Naive B cell (primary cell): ENCODE results near the gene TSPAN3. TPM values are rescaled to one million over a fixed set of nuclear protein-coding genes. Genes with fewer than 3 reads are reported as not detected.

Experiments
- ATAC-seq, 2 donors: fragments of 150-1000 bp; cut with Tn5 transposase; 2 replicates each; pipeline ENCODE4 v1.10.0; 2021; ENCODE audit warnings: low read depth in 2 of 2, mild to moderate bottlenecking in 2 of 2, moderate library complexity in 2 of 2
- DNase-seq: peaks from one replicate; pipeline ENCODE4 v3.0.0; 2022
- H3K27ac Mint-ChIP-seq, 6 donors: one replicate each; pipeline ENCODE4 v1.8.0; 2020 to 2022; ENCODE audit warnings: mild to moderate bottlenecking in 6 of 6, mixed read lengths in 6 of 6, moderate library complexity in 5 of 6, inconsistent platforms in 2 of 6
- H3K27me3 Mint-ChIP-seq, 3 donors: one replicate each; pipeline ENCODE4 v1.8.0; 2021 to 2022; ENCODE audit warnings: mixed read lengths in 3 of 3, mild to moderate bottlenecking in 1 of 3
- H3K36me3 Mint-ChIP-seq, 2 donors: one replicate each; pipeline ENCODE4 v1.8.0; 2020 to 2022; ENCODE audit warnings: mixed read lengths in 2 of 2, inconsistent platforms in 1 of 2, mild to moderate bottlenecking in 1 of 2
- H3K4me1 Mint-ChIP-seq, 3 donors: one replicate each; pipeline ENCODE4 v1.8.0; 2020 to 2022; ENCODE audit warnings: mixed read lengths in 3 of 3, inconsistent platforms in 1 of 3, mild to moderate bottlenecking in 1 of 3, moderate library complexity in 1 of 3
- H3K4me3 Mint-ChIP-seq, 8 donors: one replicate each; pipeline ENCODE4 v1.8.0; 2020 to 2022; ENCODE audit warnings: mild to moderate bottlenecking in 8 of 8, mixed read lengths in 8 of 8, moderate library complexity in 8 of 8, inconsistent platforms in 2 of 8
- H3K9me3 Mint-ChIP-seq, 7 donors: one replicate each; pipeline ENCODE4 v1.8.0; 2020 to 2022; ENCODE audit warnings: mixed read lengths in 7 of 7, mild to moderate bottlenecking in 5 of 7, inconsistent platforms in 2 of 7, moderate library complexity in 1 of 7
- polyA plus RNA-seq, 6 donors: library from polyadenylated mRNA; unstranded; fragments of 300-500 nt; fragmentation: Illumina TruSeq; gene quantifications; one replicate each; pipeline ENCODE4 v1.2.3, GENCODE V29; 2021; ENCODE audit warnings: low read depth in 6 of 6

Gene TSPAN3
- polyA plus RNA-seq, 6 donors from 2014 or later = 418 to 685 (median 569) TPM

DNA sequence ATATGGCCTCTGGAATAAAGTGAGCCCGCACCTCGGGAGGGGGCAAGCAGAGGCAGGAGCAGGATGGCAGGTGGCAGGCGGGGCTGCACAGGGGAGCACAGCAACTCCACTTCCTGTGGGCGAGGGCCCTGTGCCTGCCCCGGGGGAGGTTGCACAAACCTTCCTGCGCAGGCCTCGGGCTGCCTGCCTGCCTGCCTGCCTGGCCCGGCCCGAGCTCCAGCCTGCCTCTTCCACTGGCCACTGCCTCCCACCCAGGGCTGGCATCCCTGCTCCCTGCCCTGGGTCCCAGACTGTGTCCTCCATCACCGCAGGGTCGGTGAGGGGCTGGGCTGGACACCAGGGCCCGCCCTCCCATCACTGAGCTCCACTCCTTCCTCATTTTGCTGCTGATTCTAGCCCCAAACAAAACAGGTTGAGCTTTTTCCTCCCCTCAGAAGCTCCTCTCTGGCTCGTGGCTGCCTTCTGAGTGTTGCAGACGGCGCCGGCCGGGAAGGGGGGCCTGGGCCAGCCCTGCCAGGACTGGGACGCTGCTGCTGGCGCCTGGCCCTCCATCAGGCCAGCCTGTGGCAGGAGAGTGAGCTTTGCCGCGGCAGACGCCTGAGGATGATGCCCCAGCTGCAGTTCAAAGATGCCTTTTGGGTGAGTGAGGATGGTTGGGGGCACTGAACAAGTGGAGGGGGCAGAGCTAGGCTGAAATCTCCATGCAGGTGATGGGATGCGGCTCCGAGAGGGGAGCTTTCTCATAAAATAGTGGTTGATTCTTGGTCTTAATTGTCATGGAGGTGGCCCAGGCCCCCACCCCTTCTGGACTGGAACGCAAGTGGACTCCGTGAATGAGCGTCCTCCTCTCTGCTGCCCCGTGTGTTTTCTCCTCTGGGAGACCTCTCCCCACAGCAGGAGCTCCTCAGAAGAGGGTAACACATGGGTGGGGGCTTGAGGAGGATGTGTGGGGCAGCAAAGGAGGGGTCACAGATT is 75.7 kb downstream of the TSPAN3 start, which contains the start of gene PSTPIP1:
PSTPIP1 (plus strand) TSS at position 156 of the 975 bp plus-strand sequence; CDS start at position 604, 448 bp downstream.
- peak; percentile 88 to 90 for ATAC-seq
- Mint-ChIP-seq H3K36me3 (no peaks in the 10 kb centered on the region), H3K27me3 (no peaks in the 10 kb centered on the region)

DNA sequence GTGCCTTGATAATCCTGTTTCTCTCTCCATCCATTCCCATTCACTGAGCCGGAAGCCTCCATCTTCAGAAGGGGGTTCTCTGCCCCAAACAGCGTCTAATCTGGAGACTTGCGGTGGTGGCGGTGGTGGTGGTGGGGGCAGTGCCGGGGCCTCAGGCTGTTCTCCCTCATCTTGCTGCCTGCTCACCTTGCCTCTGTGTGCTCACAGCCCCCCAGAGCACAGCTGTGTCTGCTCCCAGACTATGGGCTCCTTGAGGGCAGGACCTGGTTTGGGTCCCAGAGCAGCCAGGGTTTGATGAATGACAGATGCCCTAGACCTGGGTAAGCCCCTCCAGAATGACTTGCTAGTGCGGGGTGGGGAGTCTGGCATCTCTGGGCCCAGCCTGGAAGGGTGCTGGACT is 76.4 kb downstream of the TSPAN3 start:
- H3K9me3 Mint-ChIP-seq = no peaks in the 10 kb centered on the region
- H3K4me1 Mint-ChIP-seq = peaks cover 35 to 57% (median 42%) of the 10 kb centered on the region in 3 donors
- peak overlapping the region; percentile 87 to 98 (median 96) for H3K4me3 Mint-ChIP-seq
- peak overlapping the region in 5 of 6 donors; percentile 84 to 95 (median 95) for H3K27ac Mint-ChIP-seq
- ATAC-seq = no peak
- no peak for DNase-seq
- no peaks in the 10 kb centered on the region for H3K27me3 Mint-ChIP-seq
- no peaks in the 10 kb centered on the region for H3K36me3 Mint-ChIP-seq

More for the DNA sequence above, 75.7 kb downstream of the TSPAN3 start, which contains the start of gene PSTPIP1:
- peak; percentile 64 for DNase-seq
- peaks cover 35 to 57% (median 44%) of the 10 kb centered on the region in 3 donors for H3K4me1 Mint-ChIP-seq
- H3K27ac Mint-ChIP-seq = peak within 1 kb of the TSS; percentile 93 to 98 (median 95)
- H3K4me3 Mint-ChIP-seq = peak within 1 kb of the TSS; percentile 87 to 98 (median 96)
- no peaks in the 10 kb centered on the region for H3K9me3 Mint-ChIP-seq

DNA sequence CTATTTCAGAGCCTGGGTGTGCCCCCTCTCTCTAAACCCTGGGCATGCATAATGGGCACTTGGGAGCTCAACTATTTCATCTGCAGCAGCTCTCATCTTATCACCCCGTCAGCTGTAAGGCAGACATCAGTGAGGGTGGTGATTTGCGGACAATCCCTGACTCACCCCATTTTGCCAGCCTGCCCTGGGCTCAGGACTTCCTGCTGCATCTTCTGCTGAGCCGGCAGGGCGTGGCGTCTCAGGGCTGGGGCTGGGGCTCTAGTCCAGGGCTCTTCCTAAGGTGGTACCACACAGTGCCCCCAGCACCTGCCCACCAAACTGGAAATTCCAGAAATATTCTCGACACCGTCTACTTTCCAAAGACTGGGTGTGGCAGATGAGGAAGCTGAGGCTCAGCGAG is 76.9 kb downstream of the TSPAN3 start:
- Mint-ChIP-seq H3K9me3 (no peaks in the 10 kb centered on the region), H3K4me3 (peak overlapping the region in 7 of 8 donors; percentile 42 to 98 (median 96)), H3K27me3 (no peaks in the 10 kb centered on the region), H3K36me3 (no peaks in the 10 kb centered on the region), H3K27ac (peak overlapping the region in 3 of 6 donors; percentile 59 to 95 (median 95)), H3K4me1 (peaks cover 36 to 59% (median 38%) of the 10 kb centered on the region in 3 donors)
- DNase-seq (no peak), ATAC-seq (no peak)

DNA sequence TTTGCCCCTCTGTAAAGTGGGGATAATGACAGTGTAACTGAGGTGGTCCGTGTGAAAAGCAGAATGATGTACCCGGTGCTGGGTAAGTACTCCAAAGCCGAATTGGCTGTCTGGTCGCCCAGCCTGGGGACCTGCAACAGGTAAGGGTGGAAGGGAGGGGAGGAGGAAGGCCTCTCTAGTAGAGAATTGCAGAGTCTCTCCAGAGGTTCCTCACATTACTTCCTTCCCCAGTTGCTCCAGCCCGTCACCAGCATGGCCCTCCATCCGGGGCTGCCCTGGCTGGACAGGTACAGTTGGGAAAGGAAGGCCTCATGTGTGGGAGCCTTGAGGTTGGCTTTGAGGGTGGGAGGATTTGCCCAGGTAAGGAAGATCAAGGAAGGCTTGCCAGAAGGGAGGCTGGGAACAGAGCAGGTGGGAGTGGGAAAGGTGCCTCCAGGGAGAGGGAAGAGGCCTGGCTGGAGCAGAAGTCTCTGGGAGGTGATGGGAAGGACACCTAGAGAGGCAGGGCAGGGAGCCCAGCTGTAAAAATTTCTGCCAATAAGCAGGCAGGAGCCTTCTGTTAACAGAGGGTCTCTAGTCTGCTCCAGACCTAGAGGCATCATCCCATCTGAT is 77.7 kb downstream of the TSPAN3 start:
- DNase-seq = no peak
- H3K4me3 Mint-ChIP-seq = peak overlapping the region in 7 of 8 donors; percentile 16 to 88 (median 52)
- H3K27me3 Mint-ChIP-seq = no peaks in the 10 kb centered on the region
- H3K4me1 Mint-ChIP-seq = peaks cover 37 to 61% (median 46%) of the 10 kb centered on the region in 3 donors
- no peaks in the 10 kb centered on the region for H3K36me3 Mint-ChIP-seq
- peak overlapping the region in 5 of 6 donors; percentile 46 to 95 (median 65) for H3K27ac Mint-ChIP-seq
- no peak for ATAC-seq
- no peaks in the 10 kb centered on the region for H3K9me3 Mint-ChIP-seq

DNA sequence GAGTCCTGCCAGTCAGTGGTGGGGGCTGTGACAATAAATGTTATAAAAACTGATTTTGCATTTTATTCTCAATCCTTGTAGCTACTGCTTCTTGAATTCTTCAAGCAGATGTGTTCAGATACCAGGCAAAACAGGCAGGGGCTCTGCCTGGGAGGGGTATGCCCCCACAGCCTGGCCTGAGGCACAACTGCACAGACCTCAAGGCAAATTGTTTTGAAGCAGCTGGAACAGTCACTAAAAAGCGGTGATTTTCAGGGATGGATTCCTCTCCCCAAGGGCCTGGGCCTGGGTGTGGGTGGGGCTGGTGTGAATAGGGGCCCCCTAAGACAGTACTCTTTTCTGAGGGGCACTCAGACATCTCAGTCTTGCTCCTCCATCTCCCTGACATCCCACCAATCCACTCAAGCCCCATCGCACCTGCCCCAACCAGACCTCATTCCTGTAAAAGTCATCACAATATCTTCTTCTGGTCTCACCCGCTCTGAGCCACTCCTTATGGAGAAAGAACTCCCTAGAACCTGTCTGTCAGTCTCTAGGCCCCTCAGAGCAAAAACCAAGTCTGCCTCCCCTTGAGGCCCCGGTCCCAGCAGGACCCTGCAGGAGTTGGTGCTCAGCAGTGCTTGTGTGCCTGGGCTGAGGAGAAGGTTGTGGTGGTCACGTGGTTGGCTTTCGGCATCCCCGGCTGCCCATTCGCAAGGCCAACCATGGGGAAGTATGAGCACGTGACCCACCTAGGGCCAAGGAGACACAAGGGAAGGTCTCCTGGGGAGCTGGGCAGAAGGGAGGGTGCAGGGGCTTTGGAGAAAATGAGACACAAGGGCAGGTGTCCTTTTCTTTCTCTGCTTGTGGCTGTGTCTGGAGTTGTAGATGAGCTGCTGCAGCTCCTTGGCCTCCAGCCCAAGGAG is 78.9 kb downstream of the TSPAN3 start:
- ATAC-seq (no peak), DNase-seq (no peak)
- Mint-ChIP-seq H3K4me1 (peaks cover 32 to 50% (median 44%) of the 10 kb centered on the region in 3 donors), H3K4me3 (peak overlapping the region in 1 of 8 donors; percentile 49), H3K9me3 (no peaks in the 10 kb centered on the region), H3K27me3 (no peaks in the 10 kb centered on the region), H3K36me3 (no peaks in the 10 kb centered on the region), H3K27ac (peak overlapping the region in 3 of 6 donors; percentile 24 to 66 (median 26))

Other genes with a start within 250 kb of the TSPAN3 start
- gene SCAPER, start 165.8 kb downstream of the TSPAN3 start, polyA plus RNA-seq = 10 to 100 TPM; 11.2 to 38.5 (median 19.0) TPM
- gene RCN2, start 139.4 kb downstream of the TSPAN3 start, polyA plus RNA-seq = 10 to 100 TPM; 54.0 to 79.2 (median 61.9) TPM
- 10 to 100 TPM; 15.6 to 34.1 (median 24.1) TPM for gene PSTPIP1, start 76.0 kb downstream of the TSPAN3 start, polyA plus RNA-seq